B cell (primary cell): ENCODE data around the gene KCNJ6. TPM values are rescaled to one million over a fixed set of nuclear protein-coding genes. Genes with fewer than 3 reads are reported as not detected.

Experiments used
- ATAC-seq: fragments of 200-7000 bp; cut with Tn5 transposase; one replicate; pipeline ENCODE4 v1.10.0; 2021; ENCODE audit warnings: low read depth, mild to moderate bottlenecking, moderate number of reproducible peaks, moderate library complexity
- CTCF ChIA-PET: fragments of 350-600 bp; sonication (Branson Sonifier 250); formaldehyde crosslinking; loops from one replicate; lab custom pipeline; 2021; ENCODE audit warnings: antibody characterized with exemption, inconsistent platforms; lab: Charles Lee
- POLR2A ChIA-PET: fragments of 350-600 bp; sonication (Branson Sonifier 250); formaldehyde crosslinking; loops from one replicate; lab custom pipeline; 2021; ENCODE audit warnings: antibody characterized with exemption; lab: Charles Lee
- DNase-seq: peaks from one replicate; pipeline ENCODE4 v3.0.0; 2013
- H2AFZ ChIP-seq: 2 replicates; pipeline ENCODE4 v1.6.1; 2012; ENCODE audit warnings: mild to moderate bottlenecking, low read depth, low read length; ENCODE audit not compliant: insufficient read depth, poor library complexity, severe bottlenecking
- H3K27ac ChIP-seq, 2 donors: 1 replicate in 1 of 2; 2 replicates in 1 of 2; pipeline ENCODE4 v1.5.1; 2012 to 2013; ENCODE audit warnings: low read length in 2 of 2, mild to moderate bottlenecking in 2 of 2, moderate library complexity in 1 of 2
- H3K27me3 ChIP-seq, 4 experiments: fragments of 200-600 bp in 1 of 4; sonication (generic) in 1 of 4; replicated peaks in 1 of 4; 1 replicate in 2 of 4; 2 replicates in 2 of 4; pipeline versions ENCODE4 v1.6.1 to v1.7.0; 2013 to 2016; ENCODE audit warnings: low read length in 3 of 4, mild to moderate bottlenecking in 2 of 4, mixed read lengths in 1 of 4, moderate library complexity in 1 of 4; ENCODE audit not compliant: insufficient read depth in 4 of 4, control insufficient read depth in 3 of 4; ENCODE audit errors: control extremely low read depth in 1 of 4
- H3K36me3 ChIP-seq, 2 experiments: replicated peaks in 1 of 2; 1 replicate in 1 of 2; 2 replicates in 1 of 2; pipeline versions ENCODE4 v1.6.1 to v1.7.1; 2013; ENCODE audit warnings: low read length in 1 of 2; ENCODE audit not compliant: insufficient read depth in 2 of 2, control insufficient read depth in 1 of 2; ENCODE audit errors: control extremely low read depth in 1 of 2, extremely low read depth in 1 of 2
- H3K4me1 ChIP-seq, 2 donors: fragments of 200-600 bp in 1 of 2; sonication (generic) in 1 of 2; 1 replicate in 1 of 2; 2 replicates in 1 of 2; pipeline versions ENCODE4 v1.5.1 to v1.6.1; 2013 to 2017; ENCODE audit warnings: low read length in 2 of 2; ENCODE audit not compliant: control insufficient read depth in 2 of 2, insufficient read depth in 2 of 2
- H3K4me2 ChIP-seq: replicated peaks from 2 replicates; pipeline ENCODE3; 2012; ENCODE audit warnings: mild to moderate bottlenecking, low read depth, low read length; ENCODE audit not compliant: poor library complexity, severe bottlenecking
- H3K4me3 ChIP-seq, 5 experiments: fragments of 200-600 bp in 1 of 5; sonication (generic) in 1 of 5; 1 replicate in 3 of 5; 2 replicates in 2 of 5; pipeline versions ENCODE4 v1.5.1 to v1.7.0; 2011 to 2016; ENCODE audit warnings: low read length in 4 of 5, mild to moderate bottlenecking in 4 of 5, low read depth in 2 of 5, control low read depth in 1 of 5, moderate library complexity in 1 of 5; ENCODE audit not compliant: insufficient read depth in 1 of 5; ENCODE audit errors: control extremely low read depth in 1 of 5, extremely low read depth in 1 of 5
- H3K79me2 ChIP-seq: fragments of 200-600 bp; sonication (generic); one replicate; pipeline ENCODE4 v1.6.0; 2016; ENCODE audit warnings: low read length; ENCODE audit not compliant: control insufficient read depth, insufficient read depth
- H3K9ac ChIP-seq: fragments of 200-600 bp; sonication (generic); 2 replicates; pipeline ENCODE4 v1.6.1; 2017; ENCODE audit warnings: mild to moderate bottlenecking, low read length, moderate library complexity
- H3K9me3 ChIP-seq, 3 donors: one replicate each; pipeline versions ENCODE4 v1.6.1 to v1.7.1; 2013; ENCODE audit warnings: low read length in 2 of 3; ENCODE audit not compliant: control insufficient read depth in 2 of 3, insufficient read depth in 1 of 3; ENCODE audit errors: control extremely low read depth in 1 of 3
- H4K20me1 ChIP-seq: 2 replicates; pipeline ENCODE4 v1.6.0; 2012; ENCODE audit warnings: mild to moderate bottlenecking, low read length; ENCODE audit not compliant: insufficient read depth, control insufficient read depth, poor library complexity, severe bottlenecking
- H3K27ac Mint-ChIP-seq: one replicate; pipeline ENCODE4 v1.8.0; 2021; ENCODE audit warnings: mixed read lengths
- H3K27me3 Mint-ChIP-seq: one replicate; pipeline ENCODE4 v1.8.0; 2021; ENCODE audit warnings: mixed read lengths
- H3K4me1 Mint-ChIP-seq: one replicate; pipeline ENCODE4 v1.8.0; 2021; ENCODE audit warnings: mixed read lengths
- H3K4me3 Mint-ChIP-seq: one replicate; pipeline ENCODE4 v1.8.0; 2021; ENCODE audit warnings: mixed read lengths
- H3K9me3 Mint-ChIP-seq: one replicate; pipeline ENCODE4 v1.8.0; 2022; ENCODE audit warnings: mixed read lengths; ENCODE audit not compliant: insufficient read depth
- EZH2 ChIP-seq: IDR thresholded peaks from 2 replicates; pipeline ENCODE4 v1.6.1; 2012; ENCODE audit warnings: borderline replicate concordance, low read depth, mild to moderate bottlenecking, moderate library complexity, low read length; ENCODE audit not compliant: insufficient read depth, poor library complexity, severe bottlenecking
- WGBS: methylation state at CpG from one replicate; pipeline ENCODE4 v1.1.5; 2013; ENCODE audit warnings: missing lambda C conversion rate; ENCODE audit not compliant: insufficient coverage; 5-methylcytosine and 5-hydroxymethylcytosine counted together
- intact Hi-C: fragments of 100-400 bp; cut with micrococcal nuclease; formaldehyde crosslinking; loops from one replicate; pipeline ENCODE4 v1.10.0; 2022
- polyA plus RNA-seq: library from polyadenylated mRNA; depleted of rRNA; stranded (reverse); fragments of >200 nt; gene quantifications from 2 replicates; pipeline ENCODE4 v1.2.3, GENCODE V29; 2012
- total RNA-seq, 2 donors: library from RNA; stranded (reverse); fragments of 120-200 nt in 1 of 2; gene quantifications; 1 replicate in 1 of 2; 2 replicates in 1 of 2; pipeline versions ENCODE4 v1.2.3 to v1.2.4, GENCODE V29; 2013 to 2022
- TF ChIP-seq, protein P1 (sequence below): fragments of 200-600 bp; IDR thresholded peaks from one replicate; pipeline ENCODE4 v1.8.0; 2022; ENCODE audit warnings: antibody characterized with exemption, mild to moderate bottlenecking

The KCNJ6 gene
- total and polyA plus RNA-seq, 2 donors (not counting 1 experiment from before 2014, with no cell fraction given): not detected

DNA sequence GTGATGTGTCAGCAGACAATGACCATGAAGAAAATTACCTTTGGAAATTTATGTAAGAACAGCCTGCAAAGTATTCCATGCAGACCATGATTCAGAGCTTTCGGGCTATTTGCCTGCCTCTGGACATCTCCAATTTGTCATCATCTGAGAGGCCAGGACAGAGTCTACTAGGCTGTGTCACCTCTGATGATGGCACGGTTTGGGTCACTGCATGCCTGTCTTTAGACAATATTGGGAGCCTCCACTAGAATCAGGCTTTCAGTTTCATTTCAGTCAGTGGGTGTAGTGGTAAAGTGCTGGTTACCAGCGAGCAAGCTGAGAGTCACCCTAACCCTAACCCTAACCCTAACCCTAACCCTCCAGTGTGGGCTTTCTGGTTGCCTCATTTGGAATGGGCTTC lies 80.8 kb downstream of the KCNJ6 start:
- no peak overlapping the region for H3K9ac ChIP-seq
- no peaks in the 10 kb centered on the region for H3K79me2 ChIP-seq
- no peaks in the 10 kb centered on the region for H3K27me3 ChIP-seq
- no peaks in the 10 kb centered on the region for H3K4me1 ChIP-seq
- H2AFZ ChIP-seq: no peak overlapping the region
- no peak overlapping the region for H3K27ac ChIP-seq
- DNase-seq: no peak
- no peaks in the 10 kb centered on the region for H3K36me3 ChIP-seq
- 100% methylated on average over 2 of the region's 3 CpGs for WGBS
- Mint-ChIP-seq H3K27me3 (peaks cover 9% of the 10 kb centered on the region), H3K4me3 (no peak overlapping the region), H3K27ac (no peak overlapping the region), H3K9me3 (peaks cover 2% of the 10 kb centered on the region), H3K4me1 (no peaks in the 10 kb centered on the region)
- H3K4me3 ChIP-seq: no peak overlapping the region
- no peak overlapping the region for H3K4me2 ChIP-seq
- ChIA-PET CTCF (no interaction called here), POLR2A (no interaction called here)
- intact Hi-C loops: no loop called here
- no peak for ATAC-seq
- no peaks in the 10 kb centered on the region for H4K20me1 ChIP-seq
- H3K9me3 ChIP-seq: peaks cover 0 to 2% (median 0%) of the 10 kb centered on the region in 3 donors
- TF ChIP-seq EZH2: no peak
- TF ChIP-seq, protein P1, sequence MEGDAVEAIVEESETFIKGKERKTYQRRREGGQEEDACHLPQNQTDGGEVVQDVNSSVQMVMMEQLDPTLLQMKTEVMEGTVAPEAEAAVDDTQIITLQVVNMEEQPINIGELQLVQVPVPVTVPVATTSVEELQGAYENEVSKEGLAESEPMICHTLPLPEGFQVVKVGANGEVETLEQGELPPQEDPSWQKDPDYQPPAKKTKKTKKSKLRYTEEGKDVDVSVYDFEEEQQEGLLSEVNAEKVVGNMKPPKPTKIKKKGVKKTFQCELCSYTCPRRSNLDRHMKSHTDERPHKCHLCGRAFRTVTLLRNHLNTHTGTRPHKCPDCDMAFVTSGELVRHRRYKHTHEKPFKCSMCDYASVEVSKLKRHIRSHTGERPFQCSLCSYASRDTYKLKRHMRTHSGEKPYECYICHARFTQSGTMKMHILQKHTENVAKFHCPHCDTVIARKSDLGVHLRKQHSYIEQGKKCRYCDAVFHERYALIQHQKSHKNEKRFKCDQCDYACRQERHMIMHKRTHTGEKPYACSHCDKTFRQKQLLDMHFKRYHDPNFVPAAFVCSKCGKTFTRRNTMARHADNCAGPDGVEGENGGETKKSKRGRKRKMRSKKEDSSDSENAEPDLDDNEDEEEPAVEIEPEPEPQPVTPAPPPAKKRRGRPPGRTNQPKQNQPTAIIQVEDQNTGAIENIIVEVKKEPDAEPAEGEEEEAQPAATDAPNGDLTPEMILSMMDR: no peak

DNA sequence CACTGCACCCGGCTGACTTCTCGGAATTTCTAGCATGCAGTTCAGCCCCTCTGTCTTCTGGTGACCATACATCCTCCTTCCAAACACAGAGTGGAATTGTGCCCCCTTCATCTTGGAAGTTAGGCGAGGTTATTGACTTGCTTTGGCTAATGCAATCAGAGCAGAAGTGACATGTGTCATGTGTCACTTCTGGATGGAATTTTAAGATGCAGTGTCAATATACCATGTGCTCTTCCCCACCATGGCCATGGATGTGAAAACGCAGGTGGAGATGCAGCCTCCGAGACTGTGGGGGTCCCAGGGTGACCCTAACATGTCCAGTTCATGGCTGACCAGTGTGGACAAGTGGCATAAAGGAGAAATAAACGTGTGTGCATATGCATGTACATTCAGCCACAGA lies 83.0 kb downstream of the KCNJ6 start:
- Histone ChIP-seq H3K4me3 (no peak overlapping the region), H3K27ac (no peak overlapping the region), H2AFZ (no peak overlapping the region), H3K27me3 (no peaks in the 10 kb centered on the region), H3K79me2 (no peaks in the 10 kb centered on the region), H3K9ac (no peak overlapping the region), H3K4me1 (no peaks in the 10 kb centered on the region), H3K4me2 (no peak overlapping the region), H3K36me3 (no peaks in the 10 kb centered on the region), H3K9me3 (peaks cover 0 to 2% (median 0%) of the 10 kb centered on the region in 3 donors), H4K20me1 (no peaks in the 10 kb centered on the region)
- no peak for DNase-seq
- H3K4me3 Mint-ChIP-seq: no peak overlapping the region
- CTCF ChIA-PET: no interaction called here
- H3K27me3 Mint-ChIP-seq: peaks cover 10% of the 10 kb centered on the region
- H3K27ac Mint-ChIP-seq: no peak overlapping the region
- H3K9me3 Mint-ChIP-seq: peaks cover 2% of the 10 kb centered on the region
- intact Hi-C loops: no loop called here
- TF ChIP-seq, protein P1: no peak
- no peak for TF ChIP-seq EZH2
- no peaks in the 10 kb centered on the region for H3K4me1 Mint-ChIP-seq
- no peak for ATAC-seq
- POLR2A ChIA-PET: no interaction called here
- WGBS: 100% methylated on average over 4 of the region's 6 CpGs
